Prostate gland (tissue), 2 donors: ENCODE measurements around the gene TESMIN. TPM values are rescaled to one million over a fixed set of nuclear protein-coding genes. Genes with fewer than 3 reads are reported as not detected.

Source experiments
- DNase-seq: peaks from one replicate; pipeline ENCODE4 v3.0.0-alpha.2; 2019; ENCODE audit warnings: low spot score
- H3K27ac ChIP-seq, 2 donors: fragments of 200-600 bp; sonication (generic); 2 replicates each; pipeline ENCODE4 v1.5.1; 2017 to 2019
- H3K27me3 ChIP-seq: fragments of 200-600 bp; sonication (generic); replicated peaks from 2 replicates; pipeline ENCODE4 v1.5.1; 2019; ENCODE audit not compliant: insufficient read depth
- H3K36me3 ChIP-seq, 2 donors: fragments of 200-600 bp; sonication (generic); 1 replicate in 1 of 2; 2 replicates in 1 of 2; pipeline versions ENCODE4 v1.5.1 to v1.8.1; 2017 to 2019
- H3K4me1 ChIP-seq: fragments of 200-600 bp; sonication (generic); replicated peaks from 2 replicates; pipeline ENCODE4 v1.5.1; 2019
- H3K4me3 ChIP-seq, 2 donors: fragments of 200-600 bp; sonication (generic); 2 replicates each; pipeline ENCODE4 v1.5.1; 2017 to 2019
- H3K9me3 ChIP-seq: fragments of 200-600 bp; sonication (generic); 2 replicates; pipeline ENCODE4 v1.5.1; 2017
- POLR2A ChIP-seq: fragments of 450-650 bp; IDR thresholded peaks from one replicate; pipeline ENCODE4 v1.6.1; 2016; ENCODE audit warnings: antibody characterized with exemption, mild to moderate bottlenecking
- POLR2AphosphoS5 ChIP-seq: sonication (generic); formaldehyde crosslinking; IDR thresholded peaks from one replicate; pipeline ENCODE4 v1.6.1; 2017; ENCODE audit warnings: antibody characterized with exemption
- WGBS: methylation state at CpG from one replicate; pipeline ENCODE4 v1.1.5; 2018; 5-methylcytosine and 5-hydroxymethylcytosine counted together
- intact Hi-C: fragments of 100-400 bp; cut with DNase I; formaldehyde crosslinking; loops from one replicate; pipeline ENCODE4 v1.14.2; 2022
- total RNA-seq, 2 donors: library from RNA; depleted of rRNA; stranded (reverse); fragments of >200 nt; gene quantifications; one replicate each; pipeline ENCODE4 v1.1.0, GENCODE V29; 2016
- TF ChIP-seq, protein P1 (sequence below), 4 experiments: fragments of 200-600 bp in 2 of 4; fragments of 450-650 bp in 2 of 4; sonication (generic) in 2 of 4; IDR thresholded peaks; 1 replicate in 3 of 4; 2 replicates in 1 of 4; pipeline ENCODE4 v1.5.1; 2016 to 2019; ENCODE audit warnings: antibody characterized with exemption in 4 of 4, mild to moderate bottlenecking in 2 of 4, moderate library complexity in 2 of 4

TESMIN gene
- total RNA-seq, 2 donors from 2014 or later, result 20.6 to 24.5 TPM

DNA sequence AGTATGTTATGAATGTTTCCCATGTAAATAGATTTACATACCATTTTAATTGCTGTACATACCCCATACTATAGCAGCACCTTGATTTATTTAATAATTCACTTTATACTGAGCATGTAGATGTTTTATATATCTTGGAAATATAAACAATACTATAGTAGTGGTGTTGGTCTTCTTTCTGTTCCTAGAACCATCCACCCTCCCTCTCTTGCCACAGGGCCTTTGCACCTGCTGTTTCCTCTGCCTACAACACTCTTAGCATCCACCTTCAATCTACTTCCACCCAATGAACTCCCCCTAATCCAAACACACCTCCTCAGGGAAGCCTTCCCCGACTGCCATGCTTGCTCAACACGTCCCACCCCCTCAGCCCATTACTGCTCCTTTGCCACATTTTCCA lies 30.2 kb downstream of the TESMIN start:
- intact Hi-C loops, result no loop called here
- Histone ChIP-seq H3K4me3 (no peak overlapping the region), H3K27me3 (no peaks in the 10 kb centered on the region), H3K9me3 (no peaks in the 10 kb centered on the region), H3K4me1 (no peaks in the 10 kb centered on the region), H3K27ac (no peak overlapping the region), H3K36me3 (no peaks in the 10 kb centered on the region)
- TF ChIP-seq, protein P1, sequence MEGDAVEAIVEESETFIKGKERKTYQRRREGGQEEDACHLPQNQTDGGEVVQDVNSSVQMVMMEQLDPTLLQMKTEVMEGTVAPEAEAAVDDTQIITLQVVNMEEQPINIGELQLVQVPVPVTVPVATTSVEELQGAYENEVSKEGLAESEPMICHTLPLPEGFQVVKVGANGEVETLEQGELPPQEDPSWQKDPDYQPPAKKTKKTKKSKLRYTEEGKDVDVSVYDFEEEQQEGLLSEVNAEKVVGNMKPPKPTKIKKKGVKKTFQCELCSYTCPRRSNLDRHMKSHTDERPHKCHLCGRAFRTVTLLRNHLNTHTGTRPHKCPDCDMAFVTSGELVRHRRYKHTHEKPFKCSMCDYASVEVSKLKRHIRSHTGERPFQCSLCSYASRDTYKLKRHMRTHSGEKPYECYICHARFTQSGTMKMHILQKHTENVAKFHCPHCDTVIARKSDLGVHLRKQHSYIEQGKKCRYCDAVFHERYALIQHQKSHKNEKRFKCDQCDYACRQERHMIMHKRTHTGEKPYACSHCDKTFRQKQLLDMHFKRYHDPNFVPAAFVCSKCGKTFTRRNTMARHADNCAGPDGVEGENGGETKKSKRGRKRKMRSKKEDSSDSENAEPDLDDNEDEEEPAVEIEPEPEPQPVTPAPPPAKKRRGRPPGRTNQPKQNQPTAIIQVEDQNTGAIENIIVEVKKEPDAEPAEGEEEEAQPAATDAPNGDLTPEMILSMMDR (IDR thresholded peaks at IDR 0.05), result no peak
- TF ChIP-seq POLR2AphosphoS5 (no peak), POLR2A (no peak)
- WGBS, result 95% methylated on average over 2 of the region's 2 CpGs
- no peak for DNase-seq

DNA sequence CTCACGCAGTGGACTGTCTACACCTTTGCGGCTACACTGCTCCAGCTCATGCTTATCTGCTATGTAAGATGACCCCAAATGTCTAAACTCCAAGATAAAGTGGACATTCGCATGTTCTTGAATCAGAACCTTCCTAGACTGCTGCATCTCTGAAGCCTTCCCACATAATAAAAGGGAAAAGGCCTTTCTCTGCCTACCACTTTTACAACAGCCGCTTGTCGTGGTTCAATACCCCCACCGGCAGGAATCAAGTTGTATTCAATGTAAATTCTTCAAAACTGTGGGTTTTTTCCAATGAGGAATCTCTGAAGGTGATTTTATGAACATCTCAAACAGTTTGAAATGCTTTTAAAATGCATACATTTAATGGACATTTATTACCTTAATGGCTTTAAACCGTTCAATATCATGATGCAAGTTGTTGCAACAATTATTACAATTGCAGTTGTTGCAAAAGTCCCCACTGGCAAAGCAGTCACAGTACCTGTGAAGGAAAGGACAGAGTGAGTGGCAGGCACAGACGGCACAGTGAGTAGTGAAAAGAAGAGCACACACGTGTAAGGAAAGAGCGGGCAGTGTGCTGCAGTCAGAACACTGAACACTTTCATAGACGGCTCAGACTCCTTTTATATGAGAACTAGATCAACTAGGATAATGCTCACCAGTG lies 35.7 kb downstream of the TESMIN start:
- Histone ChIP-seq H3K4me1 (no peaks in the 10 kb centered on the region), H3K36me3 (no peaks in the 10 kb centered on the region), H3K27ac (no peak overlapping the region), H3K27me3 (no peaks in the 10 kb centered on the region), H3K4me3 (no peak overlapping the region), H3K9me3 (no peaks in the 10 kb centered on the region)
- DNase-seq, result no peak
- WGBS, result 82% methylated on average over 11 of the region's 11 CpGs
- intact Hi-C loops, result no loop called here
- TF ChIP-seq, protein P1 (IDR thresholded peaks at IDR 0.05), result no peak
- TF ChIP-seq POLR2AphosphoS5 (no peak), POLR2A (no peak)

DNA sequence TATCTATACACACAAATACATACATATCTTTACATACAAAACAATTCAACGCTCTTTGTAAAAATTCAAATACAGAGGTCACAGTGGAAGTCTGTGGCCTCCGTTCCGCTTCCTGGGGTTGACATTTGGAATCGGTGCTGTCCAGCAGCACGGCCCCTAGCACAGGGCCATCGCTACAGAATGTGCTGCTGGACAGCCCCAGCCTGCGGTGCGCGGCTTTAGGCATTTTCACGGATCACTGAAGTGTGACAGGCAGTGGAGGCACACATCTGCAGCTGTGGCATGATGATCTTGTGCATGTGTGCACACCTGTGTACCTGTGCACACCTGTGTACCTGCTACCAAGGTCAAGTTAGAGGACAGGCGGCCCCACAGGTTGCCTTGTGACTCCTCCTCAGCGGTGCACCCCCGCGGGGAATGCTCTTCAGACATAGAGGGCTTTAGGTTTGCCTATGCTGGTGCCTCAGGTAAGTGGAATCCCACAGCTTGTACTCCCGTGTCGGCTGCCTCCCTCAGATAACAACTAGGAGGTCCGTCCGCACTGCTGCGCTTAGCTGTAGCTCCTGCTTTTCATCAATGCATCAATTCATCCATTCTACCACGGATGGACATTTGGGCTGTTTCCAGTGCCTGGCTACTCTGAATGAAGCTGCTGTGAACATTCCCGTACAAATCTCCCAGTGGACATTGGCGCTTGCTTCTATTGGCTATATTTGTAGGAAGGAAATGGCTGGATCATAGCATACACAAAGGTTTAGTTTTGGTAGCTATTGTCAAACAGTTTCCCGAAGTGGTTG lies 37.1 kb downstream of the TESMIN start:
- intact Hi-C loops, result no loop called here
- no peaks in the 10 kb centered on the region for H3K4me1 ChIP-seq
- no peaks in the 10 kb centered on the region for H3K36me3 ChIP-seq
- no peaks in the 10 kb centered on the region for H3K27me3 ChIP-seq
- H3K27ac ChIP-seq, result no peak overlapping the region
- DNase-seq, result no peak
- H3K4me3 ChIP-seq, result no peak overlapping the region
- 86% methylated on average over 23 of the region's 23 CpGs for WGBS
- TF ChIP-seq POLR2AphosphoS5 (no peak), POLR2A (no peak)
- TF ChIP-seq, protein P1 (IDR thresholded peaks at IDR 0.05), result no peak
- H3K9me3 ChIP-seq, result no peaks in the 10 kb centered on the region

DNA sequence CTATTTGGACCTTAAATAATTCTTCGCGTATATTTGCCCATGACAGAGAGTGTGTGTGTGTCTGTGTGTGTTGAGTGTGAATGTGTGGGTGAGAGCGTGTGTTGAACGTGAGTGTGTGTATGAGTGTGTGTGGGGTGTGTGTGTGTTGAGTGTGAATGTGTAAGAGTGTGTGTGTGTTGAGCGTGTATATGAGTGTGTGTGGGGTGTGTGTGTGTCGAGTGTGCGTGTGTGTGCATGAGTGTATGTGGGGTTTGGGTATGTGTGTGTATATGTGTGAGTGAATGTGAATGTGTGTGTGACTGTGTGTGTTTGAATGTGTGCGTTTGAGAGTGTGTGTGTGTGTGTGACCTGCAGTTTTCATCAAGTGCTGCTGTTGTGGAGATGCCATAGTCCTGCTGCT lies 40.2 kb downstream of the TESMIN start:
- Histone ChIP-seq H3K9me3 (no peaks in the 10 kb centered on the region), H3K4me3 (no peak overlapping the region), H3K36me3 (no peaks in the 10 kb centered on the region), H3K27me3 (no peaks in the 10 kb centered on the region), H3K27ac (no peak overlapping the region), H3K4me1 (no peaks in the 10 kb centered on the region)
- TF ChIP-seq POLR2AphosphoS5, result no peak
- no peak for TF ChIP-seq POLR2A
- TF ChIP-seq, protein P1 (IDR thresholded peaks at IDR 0.05), result no peak
- no peak for DNase-seq
- intact Hi-C loops, result no loop called here
- 90% methylated on average over 8 of the region's 8 CpGs for WGBS

DNA sequence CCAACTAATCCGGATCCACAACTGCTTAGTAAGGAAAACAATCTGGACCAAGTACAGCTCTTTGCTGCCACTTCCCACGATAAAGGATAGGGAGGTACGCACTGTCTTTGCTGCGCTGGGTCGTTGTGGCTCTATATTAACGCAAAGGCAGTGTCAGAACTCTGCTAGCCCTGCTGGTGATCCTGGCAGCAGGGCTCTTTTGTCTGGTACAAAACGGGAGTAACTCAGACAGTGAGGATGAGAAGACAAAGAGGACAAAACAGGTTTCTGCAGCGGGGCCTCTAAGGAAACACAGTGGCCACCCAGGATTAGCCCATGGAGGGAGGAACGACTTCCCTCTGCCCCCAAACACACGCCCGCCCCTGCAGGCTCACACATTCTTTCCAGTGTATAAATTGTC lies 40.9 kb downstream of the TESMIN start:
- no peak overlapping the region for H3K4me3 ChIP-seq
- no peaks in the 10 kb centered on the region for H3K4me1 ChIP-seq
- H3K27ac ChIP-seq, result no peak overlapping the region
- 60% methylated on average over 11 of the region's 11 CpGs for WGBS
- DNase-seq, result no peak
- intact Hi-C loops, result no loop called here
- H3K9me3 ChIP-seq, result no peaks in the 10 kb centered on the region
- H3K27me3 ChIP-seq, result no peaks in the 10 kb centered on the region
- no peaks in the 10 kb centered on the region for H3K36me3 ChIP-seq
- TF ChIP-seq POLR2AphosphoS5 (no peak), POLR2A (no peak)
- TF ChIP-seq, protein P1 (IDR thresholded peaks at IDR 0.05), result no peak
